GM18505 (cell line): ENCODE data around the gene SENP2.
"Not testable (repeated sequence)": the region's sequence is repeated elsewhere in the genome, so short reads cannot be mapped to it uniquely, and the experiment has no call there.

ENCODE experiments used
- ATAC-seq: cut with Tn5 transposase; IDR thresholded peaks from one replicate; pipeline ENCODE4 v1.9.1; 2021; ENCODE audit not compliant: unreplicated experiment
- POLR2A ChIP-seq: IDR thresholded peaks from 4 replicates; pipeline ENCODE4 v1.6.1; 2011; ENCODE audit warnings: borderline replicate concordance; ENCODE audit not compliant: insufficient read depth, insufficient read length; ENCODE audit errors: extremely low read depth

Gene SENP2

GRCh38 chr3:185659942-185660921 is 74.1 kb downstream of the SENP2 start:
- no peak for TF ChIP-seq POLR2A
- peak; percentile 62 for ATAC-seq

DNA sequence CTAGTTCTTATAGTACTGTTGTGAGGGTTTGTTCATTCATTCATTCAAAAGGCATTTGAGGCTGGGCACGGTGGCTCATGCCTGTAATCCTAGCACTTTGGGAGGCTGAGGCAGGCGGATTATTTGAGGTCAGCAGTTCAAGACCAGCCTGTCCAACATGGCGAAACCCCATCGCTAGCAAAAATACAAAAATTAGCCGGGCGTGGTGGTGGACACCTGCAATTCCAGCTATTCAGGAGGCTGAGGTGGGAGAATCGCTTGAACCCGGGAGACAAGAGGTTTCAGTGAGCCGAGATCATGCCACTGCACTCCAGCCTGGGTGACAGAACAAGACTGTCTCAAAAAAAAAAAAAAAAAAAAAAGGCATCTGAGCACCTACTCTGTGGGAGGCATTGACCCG is 75.2 kb downstream of the SENP2 start:
- not testable (repeated sequence) for ATAC-seq

GRCh38 chr3:185661772-185662171 is 75.7 kb downstream of the SENP2 start:
- no peak for TF ChIP-seq POLR2A
- no peak for ATAC-seq

- no peak for TF ChIP-seq POLR2A
Measured at GRCh38 chr3:185663929-185664328, 77.8 kb downstream of the SENP2 start.

DNA sequence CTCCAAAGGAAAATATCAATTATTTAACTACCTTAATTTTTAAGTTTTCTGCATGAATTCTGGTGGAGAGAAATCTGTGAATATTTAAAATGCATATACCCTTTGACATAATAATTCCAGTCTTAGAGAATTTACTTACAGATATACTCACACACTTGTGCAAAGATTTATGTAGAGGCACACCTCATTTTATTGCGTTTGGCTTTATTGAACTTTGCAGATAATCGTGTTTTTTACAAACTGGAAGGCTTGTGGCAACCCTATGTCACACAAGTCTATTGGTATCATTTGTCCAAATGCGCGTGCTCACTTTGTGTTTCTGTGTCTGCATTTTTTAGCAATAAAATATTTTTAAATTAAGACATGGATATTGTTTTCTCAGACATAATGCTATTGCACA is 81.5 kb downstream of the SENP2 start:
- ATAC-seq, result no peak

More at GRCh38 chr3:185663929-185664328, 77.8 kb downstream of the SENP2 start:
- ATAC-seq, result no peak

DNA sequence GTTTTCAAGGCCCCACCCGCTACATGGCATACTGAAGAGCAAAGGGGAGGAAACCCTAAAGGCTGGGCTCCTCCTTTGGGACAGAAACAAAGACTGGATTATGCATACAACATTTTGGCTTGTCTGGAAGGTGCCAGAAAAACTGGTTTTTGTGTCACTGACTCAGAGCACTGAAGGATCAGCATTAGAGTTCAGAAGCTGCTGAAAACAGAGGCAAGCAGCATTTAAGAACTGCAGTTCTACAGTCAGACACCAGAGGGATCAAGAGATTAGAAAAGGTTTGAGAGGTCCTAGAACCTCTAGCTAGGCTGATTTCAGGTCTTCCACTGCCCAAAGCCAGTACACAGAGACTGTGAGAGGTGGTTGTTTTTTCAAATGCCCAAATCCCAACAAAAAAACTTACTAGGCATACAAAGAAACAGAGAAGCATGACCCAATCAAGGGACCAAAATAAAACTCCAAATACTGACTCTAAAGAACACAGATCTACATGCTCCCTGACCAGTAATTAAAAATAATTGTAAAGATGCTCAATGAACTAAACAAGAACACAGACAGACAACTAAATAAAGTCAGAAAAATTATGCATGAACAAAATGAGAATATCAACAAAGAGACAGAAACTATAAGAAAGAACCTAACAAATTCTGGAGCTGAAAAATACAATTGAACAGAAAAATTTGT is 91.2 kb downstream of the SENP2 start:
- no peak for TF ChIP-seq POLR2A
- no peak for ATAC-seq

More for the DNA sequence above, 81.5 kb downstream of the SENP2 start:
- no peak for TF ChIP-seq POLR2A

- no peak for ATAC-seq
- no peak for TF ChIP-seq POLR2A
Measured at GRCh38 chr3:185678027-185678426, 91.9 kb downstream of the SENP2 start.

DNA sequence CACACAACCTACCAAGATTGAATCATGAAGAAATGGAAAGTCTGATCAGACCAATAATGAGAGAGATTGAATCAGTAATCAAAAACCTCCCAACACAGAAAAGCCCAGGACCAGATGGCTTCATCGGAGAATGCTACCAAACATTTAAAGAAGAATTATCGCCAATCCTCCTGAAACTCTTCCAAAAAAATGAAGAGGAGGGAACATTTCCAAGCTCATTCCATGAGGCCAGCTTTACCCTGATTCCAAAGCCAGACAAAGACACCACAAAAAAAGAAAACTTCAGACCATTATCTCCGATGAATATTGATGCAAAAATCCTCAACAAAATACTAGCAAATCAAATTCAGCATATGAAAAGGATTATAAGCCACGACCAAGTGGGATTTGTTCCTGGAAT is 94.1 kb downstream of the SENP2 start:
- no peak for TF ChIP-seq POLR2A
- no peak for ATAC-seq
